H1 (cell line): Measurements from ENCODE around the gene ZFAND2B. TPM values are rescaled to one million over a fixed set of nuclear protein-coding genes. Genes with fewer than 3 reads are reported as not detected.

ENCODE experiments used
- CHD7 ChIP-seq: fragments of 300-600 bp; sonication (generic); IDR thresholded peaks from 2 replicates; pipeline ENCODE4 v1.7.1; 2012; ENCODE audit warnings: low read length, moderate library complexity, mild to moderate bottlenecking, inconsistent platforms; ENCODE audit not compliant: insufficient replicate concordance
- GTF2F1 ChIP-seq: IDR thresholded peaks from 2 replicates; pipeline ENCODE4 v1.6.1; 2012; ENCODE audit warnings: low read depth, low read length, improper control_type of control experiment, borderline replicate concordance
- KDM5A ChIP-seq: fragments of 200-600 bp; IDR thresholded peaks from 2 replicates; pipeline ENCODE4 v1.7.1; 2012; ENCODE audit warnings: mild to moderate bottlenecking, low read length, inconsistent platforms, mixed read lengths
- POLR2A ChIP-seq, 2 experiments: IDR thresholded peaks; 1 replicate in 1 of 2; 2 replicates in 1 of 2; pipeline ENCODE4 v1.6.1; 2011; ENCODE audit warnings: low read depth in 2 of 2, low read length in 2 of 2, mild to moderate bottlenecking in 2 of 2; ENCODE audit errors: control extremely low read depth in 1 of 2
- SUZ12 ChIP-seq: fragments of 200-600 bp; sonication (generic); IDR thresholded peaks from 2 replicates; pipeline ENCODE4 v1.6.1; 2012; ENCODE audit warnings: mild to moderate bottlenecking, inconsistent platforms, low read length, moderate library complexity, mixed read lengths
- TAF7 ChIP-seq: optimal IDR thresholded peaks from 2 replicates; pipeline ENCODE3; 2011; ENCODE audit warnings: low read depth, mild to moderate bottlenecking, inconsistent platforms, low read length, moderate library complexity, borderline replicate concordance
- TBP ChIP-seq: IDR thresholded peaks from 2 replicates; pipeline ENCODE4 v1.6.1; 2011; ENCODE audit warnings: low read depth, low read length, improper control_type of control experiment
- TEAD4 ChIP-seq: IDR thresholded peaks from 2 replicates; pipeline ENCODE4 v1.6.1; 2012; ENCODE audit warnings: low read depth, low read length, inconsistent platforms, mixed read lengths
- polyA plus RNA-seq, 7 experiments: library from polyadenylated mRNA; depleted of rRNA in 3 of 7; stranded (reverse) in 5 of 7; unstranded in 2 of 7; fragments of >200 nt in 5 of 7; fragments of 200-250 nt in 2 of 7; gene quantifications; 1 replicate in 5 of 7; 2 replicates in 1 of 7; 4 replicates in 1 of 7; pipeline versions ENCODE4 v1.2.1 to v1.2.3, GENCODE V29; 2011 to 2013; ENCODE audit warnings: missing spikeins in 2 of 7, mixed read lengths in 2 of 7
- total RNA-seq: library from RNA; stranded (reverse); fragmentation: NEBNext Ultra II Directional; extraction: Animal tissue kit (Norgen Biotek cat#: 25700); gene quantifications from 2 replicates; pipeline ENCODE4 v1.2.1, GENCODE V29; 2021
- TF ChIP-seq, protein P1 (sequence below), 3 experiments: IDR thresholded peaks; 1 replicate in 2 of 3; 2 replicates in 1 of 3; pipeline versions ENCODE4 v1.5.1 to v1.6.1; 2011; ENCODE audit warnings: low read length in 3 of 3, mild to moderate bottlenecking in 3 of 3, inconsistent platforms in 2 of 3, low read depth in 1 of 3, moderate library complexity in 1 of 3; ENCODE audit not compliant: insufficient read depth in 1 of 3; ENCODE audit errors: control extremely low read depth in 1 of 3
- TF ChIP-seq, protein P2 (sequence below): IDR thresholded peaks from 2 replicates; pipeline ENCODE4 v1.6.1; 2012; ENCODE audit warnings: inconsistent platforms

The ZFAND2B gene
- total and polyA plus RNA-seq, 2 of the 8 experiments (the other 6 are each of a cell fraction or from before 2014, with no cell fraction given), result 16.0 to 17.9 TPM

DNA sequence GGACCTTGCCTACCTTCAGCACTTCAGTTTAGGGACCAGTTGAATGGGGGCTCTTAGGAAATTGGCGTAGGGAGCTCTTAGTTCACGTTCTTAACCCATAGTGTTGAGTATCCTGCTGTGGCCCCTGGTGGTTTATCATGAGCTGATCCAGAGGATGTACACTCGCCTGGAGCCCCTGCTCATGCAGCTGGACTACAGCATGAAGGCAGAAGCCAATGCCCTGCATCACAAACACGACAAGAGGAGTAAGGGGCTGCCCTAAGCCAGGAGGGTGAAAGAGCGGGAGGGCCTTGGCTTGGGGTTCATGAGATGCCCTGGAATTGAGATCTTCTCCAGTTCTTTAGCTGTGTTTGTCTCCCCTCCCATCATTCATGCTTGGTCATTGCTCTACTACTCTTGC is 25.6 kb upstream of the ZFAND2B start (continued):
- TF ChIP-seq CHD7 (no peak), SUZ12 (no peak), TAF7 (no peak), TBP (no peak), POLR2A (IDR thresholded peaks at IDR 0.05; ENCODE audit: control extremely low read depth in 1 of 2, low read depth in 2 of 2, low read length in 2 of 2) (no peak), GTF2F1 (no peak), KDM5A (no peak), TEAD4 (no peak)
- TF ChIP-seq, protein P1, sequence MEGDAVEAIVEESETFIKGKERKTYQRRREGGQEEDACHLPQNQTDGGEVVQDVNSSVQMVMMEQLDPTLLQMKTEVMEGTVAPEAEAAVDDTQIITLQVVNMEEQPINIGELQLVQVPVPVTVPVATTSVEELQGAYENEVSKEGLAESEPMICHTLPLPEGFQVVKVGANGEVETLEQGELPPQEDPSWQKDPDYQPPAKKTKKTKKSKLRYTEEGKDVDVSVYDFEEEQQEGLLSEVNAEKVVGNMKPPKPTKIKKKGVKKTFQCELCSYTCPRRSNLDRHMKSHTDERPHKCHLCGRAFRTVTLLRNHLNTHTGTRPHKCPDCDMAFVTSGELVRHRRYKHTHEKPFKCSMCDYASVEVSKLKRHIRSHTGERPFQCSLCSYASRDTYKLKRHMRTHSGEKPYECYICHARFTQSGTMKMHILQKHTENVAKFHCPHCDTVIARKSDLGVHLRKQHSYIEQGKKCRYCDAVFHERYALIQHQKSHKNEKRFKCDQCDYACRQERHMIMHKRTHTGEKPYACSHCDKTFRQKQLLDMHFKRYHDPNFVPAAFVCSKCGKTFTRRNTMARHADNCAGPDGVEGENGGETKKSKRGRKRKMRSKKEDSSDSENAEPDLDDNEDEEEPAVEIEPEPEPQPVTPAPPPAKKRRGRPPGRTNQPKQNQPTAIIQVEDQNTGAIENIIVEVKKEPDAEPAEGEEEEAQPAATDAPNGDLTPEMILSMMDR (IDR thresholded peaks at IDR 0.05; ENCODE audit: control extremely low read depth in 1 of 3, insufficient read depth in 1 of 3, low read depth in 1 of 3, low read length in 3 of 3), result no peak
- TF ChIP-seq, protein P2, sequence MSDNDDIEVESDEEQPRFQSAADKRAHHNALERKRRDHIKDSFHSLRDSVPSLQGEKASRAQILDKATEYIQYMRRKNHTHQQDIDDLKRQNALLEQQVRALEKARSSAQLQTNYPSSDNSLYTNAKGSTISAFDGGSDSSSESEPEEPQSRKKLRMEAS, result no peak
